Activated CD4-positive, alpha-beta T cell treated with anti-CD3 and anti-CD28 coated beads, Interleukin-2, amount 10 ng/mL, durations not matched to agents 24 days and 14 days (primary cell): ENCODE measurements around the gene HOXA4. TPM values are rescaled to one million over a fixed set of nuclear protein-coding genes. Genes with fewer than 3 reads are reported as not detected.

Source experiments
- DNase-seq: peaks from one replicate; pipeline ENCODE4 v3.0.0; 2022
- H3K27ac Mint-ChIP-seq: one replicate; pipeline ENCODE4 v1.8.0; 2022; ENCODE audit warnings: mild to moderate bottlenecking, mixed read lengths
- H3K27me3 Mint-ChIP-seq: one replicate; pipeline ENCODE4 v1.8.0; 2022; ENCODE audit warnings: mixed read lengths
- H3K36me3 Mint-ChIP-seq: one replicate; pipeline ENCODE4 v1.8.0; 2022; ENCODE audit warnings: low read depth, mild to moderate bottlenecking, mixed read lengths
- H3K4me1 Mint-ChIP-seq: one replicate; pipeline ENCODE4 v1.8.0; 2021; ENCODE audit warnings: mixed read lengths
- H3K4me3 Mint-ChIP-seq: one replicate; pipeline ENCODE4 v1.8.0; 2022; ENCODE audit warnings: mild to moderate bottlenecking, moderate library complexity, mixed read lengths
- H3K9me3 Mint-ChIP-seq: one replicate; pipeline ENCODE4 v1.8.0; 2021; ENCODE audit warnings: mixed read lengths
- intact Hi-C: fragments of 100-400 bp; cut with micrococcal nuclease; formaldehyde crosslinking; loops from one replicate; pipeline ENCODE4 v1.15.1; 2023
- total RNA-seq: library from RNA; stranded (reverse); gene quantifications from 2 replicates; pipeline ENCODE4 v1.2.3, GENCODE V29; 2022

HOXA4 gene
- total RNA-seq, 1 donor from 2014 or later, result not detected

DNA sequence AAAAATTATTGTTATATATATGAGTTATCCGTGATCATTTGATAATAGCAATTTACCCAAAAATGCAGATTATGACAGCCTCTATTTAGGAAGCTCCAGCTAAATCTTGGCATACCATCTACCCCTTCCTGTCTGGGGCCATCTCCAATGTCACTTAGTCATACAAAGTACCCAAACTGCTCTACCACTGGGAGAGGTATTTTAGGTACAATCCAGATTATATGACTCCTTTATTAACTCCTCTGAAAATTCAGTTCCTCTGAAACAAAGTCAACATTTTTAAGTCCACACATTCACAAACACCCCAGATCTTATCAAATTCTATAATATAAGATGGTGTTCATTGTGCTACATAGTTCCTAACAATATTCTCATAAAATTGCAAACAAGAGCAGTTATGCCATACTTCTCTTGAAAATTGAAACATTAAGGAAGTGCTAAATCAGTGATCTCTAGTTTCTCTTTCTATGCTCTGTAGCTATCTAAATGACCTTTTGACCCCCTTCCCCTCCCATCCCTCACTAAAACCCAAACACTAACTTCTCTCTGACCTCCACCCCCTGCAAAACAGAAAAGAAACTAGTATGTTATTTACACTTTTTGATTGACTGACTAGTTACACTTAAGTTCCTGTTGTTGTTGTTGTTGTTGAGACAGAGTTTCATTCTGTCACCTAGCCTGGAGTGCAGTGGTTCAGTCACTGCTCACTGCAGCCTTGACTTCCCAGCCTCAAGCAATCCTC, 51.2 kb downstream of the HOXA4 start:
- Mint-ChIP-seq H3K4me3 (no peak overlapping the region), H3K9me3 (no peaks in the 10 kb centered on the region), H3K4me1 (peaks cover 5% of the 10 kb centered on the region), H3K27ac (no peak overlapping the region), H3K36me3 (no peaks in the 10 kb centered on the region), H3K27me3 (peaks cover 17% of the 10 kb centered on the region)
- intact Hi-C loops, result no loop called here
- DNase-seq, result no peak

DNA sequence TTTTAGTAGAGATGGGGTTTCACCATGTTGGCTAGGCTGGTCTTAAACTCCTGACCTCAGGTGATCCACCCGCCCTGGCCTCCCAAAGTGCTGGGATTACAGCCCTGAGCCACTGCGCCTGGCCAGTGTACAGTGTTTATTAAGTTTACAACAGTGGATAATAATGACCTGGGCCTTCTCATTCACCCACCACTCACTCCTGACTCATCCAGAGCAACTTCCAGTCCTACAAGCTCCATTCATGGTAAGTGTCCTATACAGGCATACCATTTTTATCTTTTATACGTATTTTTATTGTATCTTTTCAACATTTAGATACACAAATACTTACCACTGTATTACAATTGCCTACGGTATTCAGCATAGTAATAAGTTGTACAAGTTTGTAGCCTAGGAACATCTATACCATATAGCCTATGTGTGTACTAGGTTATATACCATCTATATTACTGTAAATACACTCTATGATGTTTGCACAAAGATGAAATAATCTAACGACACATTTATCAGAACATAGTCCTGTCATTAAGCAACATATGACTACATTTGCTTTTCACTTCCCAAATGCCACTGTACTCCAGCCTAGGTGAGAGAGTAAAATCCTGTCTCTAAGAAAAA, 51.8 kb downstream of the HOXA4 start:
- Mint-ChIP-seq H3K27ac (no peak overlapping the region), H3K4me3 (no peak overlapping the region), H3K27me3 (peaks cover 11% of the 10 kb centered on the region), H3K4me1 (peaks cover 5% of the 10 kb centered on the region), H3K36me3 (no peaks in the 10 kb centered on the region), H3K9me3 (no peaks in the 10 kb centered on the region)
- intact Hi-C loops, result no loop called here
- no peak for DNase-seq

Other genes with a start within 250 kb of the HOXA4 start
- 0.09 and 0.16 TPM in 2 replicates for gene HOXA1, start 34.8 kb downstream of the HOXA4 start, total RNA-seq
- not detected in 2 replicates for gene HOXA2, start 28.1 kb downstream of the HOXA4 start, total RNA-seq
- not detected in 2 replicates for gene HOXA5, start 12.9 kb upstream of the HOXA4 start, total RNA-seq
- gene HOXA6, start 17.0 kb upstream of the HOXA4 start, total RNA-seq, result not detected in 2 replicates
- gene HOXA3, start 21.8 kb upstream of the HOXA4 start, total RNA-seq, result not detected in 2 replicates
- gene HOXA7, start 25.9 kb upstream of the HOXA4 start, total RNA-seq, result not detected in 2 replicates
- gene HOXA9, start 34.8 kb upstream of the HOXA4 start, total RNA-seq, result not detected in 2 replicates
- not detected in 2 replicates for gene HOXA10, start 43.6 kb upstream of the HOXA4 start, total RNA-seq
- gene HOXA11, start 54.5 kb upstream of the HOXA4 start, total RNA-seq, result not detected in 2 replicates
- gene HOXA13, start 69.3 kb upstream of the HOXA4 start, total RNA-seq, result not detected in 2 replicates
- gene EVX1, start 112.0 kb upstream of the HOXA4 start, total RNA-seq, result not detected in 2 replicates